HCT116 (cell line): ENCODE results near the gene PCDH15. TPM values are rescaled to one million over a fixed set of nuclear protein-coding genes. Genes with fewer than 3 reads are reported as not detected.

ENCODE experiments used
- ATAC-seq: fragments of 200-7000 bp; cut with Tn5 transposase; 2 replicates; pipeline ENCODE4 v1.9.1; 2020; ENCODE audit warnings: mild to moderate bottlenecking, moderate library complexity
- BruUV-seq: library from RNA; stranded (reverse); fragments of 400-500 nt; replicated peaks from 2 replicates; lab custom pipeline; 2021; lab: Mats Ljungman, UMichigan
- CTCF ChIA-PET: fragments of 300-600 bp; sonication (Branson Sonifier 250); formaldehyde crosslinking; loops from one replicate; lab custom pipeline; 2021; ENCODE audit warnings: antibody characterized with exemption; lab: Charles Lee
- POLR2A ChIA-PET: fragments of 300-600, 350-600 bp; sonication (Branson Sonifier 250); formaldehyde crosslinking; loops from one replicate; lab custom pipeline; 2021; ENCODE audit warnings: antibody characterized with exemption; lab: Charles Lee
- RAD21 ChIA-PET, 2 experiments: fragments of 300-600 bp; sonication (Branson Sonifier 250); formaldehyde crosslinking; loops; one replicate each; lab custom pipeline; 2023; ENCODE audit warnings: low total read pairs in 2 of 2; ENCODE audit not compliant: uncharacterized antibody in 2 of 2, unreplicated experiment in 2 of 2, low non-redundant PET in 1 of 2; lab: Charles Lee
- DNase-seq: peaks from one replicate; pipeline ENCODE4 v3.0.0-alpha.2; 2010; ENCODE audit warnings: low read depth, low spot score
- H2AFZ ChIP-seq: fragments of 200-600 bp; shearing (Covaris generic), sonication (generic); 2 replicates; pipeline ENCODE4 v1.6.1; 2017; ENCODE audit warnings: low read depth, mixed run types, mixed read lengths, antibody characterized with exemption, low read length; ENCODE audit not compliant: poor library complexity, severe bottlenecking
- H3K27ac ChIP-seq: 2 replicates; pipeline ENCODE4 v1.5.1; 2012; ENCODE audit warnings: low read depth, low read length
- H3K27me3 ChIP-seq: fragments of 200-600 bp; sonication (generic); 2 replicates; pipeline ENCODE4 v1.6.1; 2016; ENCODE audit warnings: mixed run types, low read length, mixed read lengths; ENCODE audit not compliant: insufficient read depth
- H3K36me3 ChIP-seq, 2 experiments: fragments of 200-500 bp in 1 of 2; fragments of 200-600 bp in 1 of 2; sonication (Bioruptor generic) in 1 of 2; sonication (generic) in 1 of 2; 2 replicates each; pipeline versions ENCODE4 v1.5.1 to v1.6.1; 2014 to 2016; ENCODE audit warnings: low read length in 2 of 2, inconsistent platforms in 1 of 2, mixed read lengths in 1 of 2, mixed run types in 1 of 2; ENCODE audit not compliant: insufficient read depth in 2 of 2, control insufficient read depth in 1 of 2
- H3K4me1 ChIP-seq, 2 experiments: fragments of 200-600 bp in 1 of 2; sonication (generic) in 1 of 2; 2 replicates each; pipeline versions ENCODE4 v1.5.1 to v1.6.1; 2012 to 2017; ENCODE audit warnings: low read length in 2 of 2, inconsistent platforms in 1 of 2, mild to moderate bottlenecking in 1 of 2, mixed read lengths in 1 of 2, mixed run types in 1 of 2, moderate library complexity in 1 of 2; ENCODE audit not compliant: insufficient read depth in 2 of 2, control insufficient read depth in 1 of 2
- H3K4me2 ChIP-seq: fragments of 200-600 bp; sonication (generic); 2 replicates; pipeline ENCODE4 v1.6.1; 2017; ENCODE audit warnings: mixed run types, low read length, mixed read lengths
- H3K4me3 ChIP-seq, 2 experiments: fragments of 200-600 bp in 1 of 2; sonication (generic) in 1 of 2; replicated peaks in 1 of 2; 2 replicates each; pipeline ENCODE4 v1.5.1; 2011 to 2016; ENCODE audit warnings: low read length in 2 of 2, control low read depth in 1 of 2, low read depth in 1 of 2, mild to moderate bottlenecking in 1 of 2, mixed read lengths in 1 of 2, mixed run types in 1 of 2
- H3K79me2 ChIP-seq: fragments of 200-600 bp; sonication (generic); 2 replicates; pipeline ENCODE4 v1.6.1; 2017; ENCODE audit warnings: mild to moderate bottlenecking, mixed run types, low read length, moderate library complexity, mixed read lengths; ENCODE audit not compliant: insufficient read depth
- H3K9ac ChIP-seq: fragments of 200-600 bp; sonication (generic); 2 replicates; pipeline ENCODE4 v1.6.1; 2016; ENCODE audit warnings: low read length, mixed read lengths
- H3K9me2 ChIP-seq: fragments of 200-600 bp; sonication (generic), shearing (Covaris generic); 2 replicates; pipeline ENCODE4 v1.6.1; 2017; ENCODE audit warnings: mixed run types, mild to moderate bottlenecking, moderate library complexity; ENCODE audit not compliant: insufficient read depth
- H3K9me3 ChIP-seq, 2 experiments: fragments of 200-500 bp in 1 of 2; fragments of 200-600 bp in 1 of 2; sonication (Bioruptor generic) in 1 of 2; sonication (generic) in 1 of 2; 2 replicates each; pipeline ENCODE4 v1.6.1; 2014 to 2017; ENCODE audit warnings: low read length in 2 of 2, mixed read lengths in 2 of 2, inconsistent platforms in 1 of 2, low read depth in 1 of 2, mild to moderate bottlenecking in 1 of 2, mixed run types in 1 of 2, moderate library complexity in 1 of 2; ENCODE audit not compliant: control insufficient read depth in 1 of 2, insufficient read depth in 1 of 2
- H4K20me1 ChIP-seq: fragments of 200-600 bp; sonication (generic), shearing (Covaris generic); 2 replicates; pipeline ENCODE4 v1.6.1; 2017; ENCODE audit warnings: mixed run types, mild to moderate bottlenecking, moderate library complexity; ENCODE audit not compliant: insufficient read depth
- CEBPB ChIP-seq: IDR thresholded peaks from 2 replicates; pipeline ENCODE4 v1.6.1; 2012; ENCODE audit warnings: low read depth
- ELF1 ChIP-seq: IDR thresholded peaks from 2 replicates; pipeline ENCODE4 v1.6.1; 2012; ENCODE audit warnings: low read depth, borderline replicate concordance
- EZH2 ChIP-seq: fragments of 200-600 bp; sonication (generic); IDR thresholded peaks from 2 replicates; pipeline ENCODE4 v1.6.1; 2017; ENCODE audit warnings: antibody characterized with exemption, mixed run types
- POLR2A ChIP-seq: IDR thresholded peaks from 2 replicates; pipeline ENCODE4 v1.7.0; 2011; ENCODE audit warnings: borderline replicate concordance; ENCODE audit not compliant: insufficient read depth, insufficient read length; ENCODE audit errors: extremely low read depth
- POLR2AphosphoS5 ChIP-seq: IDR thresholded peaks from 2 replicates; pipeline ENCODE4 v1.6.1; 2011; ENCODE audit warnings: mild to moderate bottlenecking, low read depth, low read length, moderate library complexity
- REST ChIP-seq: IDR thresholded peaks from 2 replicates; pipeline ENCODE4 v1.6.1; 2012; ENCODE audit warnings: low read depth
- SP1 ChIP-seq: IDR thresholded peaks from 2 replicates; pipeline ENCODE4 v1.6.1; 2012; ENCODE audit warnings: low read depth
- YY1 ChIP-seq: IDR thresholded peaks from 2 replicates; pipeline ENCODE4 v1.6.1; 2011; ENCODE audit warnings: low read length, low read depth, moderate library complexity, mild to moderate bottlenecking; ENCODE audit not compliant: insufficient replicate concordance; ENCODE audit errors: extremely low read depth
- intact Hi-C: fragments of 100-400 bp; cut with micrococcal nuclease; formaldehyde crosslinking; loops from 2 replicates; pipeline ENCODE4 v1.10.0; 2022
- total RNA-seq: library from RNA; stranded (reverse); gene quantifications from one replicate; pipeline ENCODE4 v1.2.1, GENCODE V29; 2021; ENCODE audit not compliant: unreplicated experiment
- TF ChIP-seq, protein P1 (sequence below): IDR thresholded peaks from 2 replicates; pipeline ENCODE4 v1.6.1; 2012

PCDH15 gene
- total RNA-seq, 1 experiment from 2014 or later = not detected

GRCh38 chr10:54469587-54470323 lies 331.3 kb downstream of the PCDH15 start:
- intact Hi-C loops = no loop called here
- Histone ChIP-seq H3K4me1 (no peaks in the 10 kb centered on the region), H4K20me1 (no peaks in the 10 kb centered on the region), H2AFZ (no peak overlapping the region), H3K79me2 (no peaks in the 10 kb centered on the region), H3K4me3 (no peak overlapping the region), H3K36me3 (no peaks in the 10 kb centered on the region), H3K9me2 (no peaks in the 10 kb centered on the region), H3K4me2 (no peak overlapping the region), H3K27me3 (no peaks in the 10 kb centered on the region), H3K27ac (no peak overlapping the region), H3K9ac (no peak overlapping the region), H3K9me3 (peaks cover 6 to 38% of the 10 kb centered on the region in 2 experiments; a peak in 2 of 4 replicates)
- ATAC-seq (no peak), DNase-seq (no peak)
- ChIA-PET POLR2A (no interaction called here), RAD21 (no interaction called here), CTCF (no interaction called here)
- BruUV-seq = no TSS peak
- TF ChIP-seq YY1 = no peak
- TF ChIP-seq, protein P1, sequence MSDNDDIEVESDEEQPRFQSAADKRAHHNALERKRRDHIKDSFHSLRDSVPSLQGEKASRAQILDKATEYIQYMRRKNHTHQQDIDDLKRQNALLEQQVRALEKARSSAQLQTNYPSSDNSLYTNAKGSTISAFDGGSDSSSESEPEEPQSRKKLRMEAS = no peak
- TF ChIP-seq ELF1 = no peak
- no peak for TF ChIP-seq EZH2
- TF ChIP-seq POLR2A = no peak
- TF ChIP-seq SP1 = no peak
- no peak for TF ChIP-seq CEBPB
- TF ChIP-seq POLR2AphosphoS5 = no peak
- TF ChIP-seq REST = no peak
